Pons (tissue), 1 donor: Measurements from ENCODE around the gene NAV2.

ENCODE experiments used
- DNase-seq: peaks from one replicate; pipeline ENCODE4 v3.0.0-alpha.2; 2016; ENCODE audit warnings: low spot score

Gene NAV2

DNA sequence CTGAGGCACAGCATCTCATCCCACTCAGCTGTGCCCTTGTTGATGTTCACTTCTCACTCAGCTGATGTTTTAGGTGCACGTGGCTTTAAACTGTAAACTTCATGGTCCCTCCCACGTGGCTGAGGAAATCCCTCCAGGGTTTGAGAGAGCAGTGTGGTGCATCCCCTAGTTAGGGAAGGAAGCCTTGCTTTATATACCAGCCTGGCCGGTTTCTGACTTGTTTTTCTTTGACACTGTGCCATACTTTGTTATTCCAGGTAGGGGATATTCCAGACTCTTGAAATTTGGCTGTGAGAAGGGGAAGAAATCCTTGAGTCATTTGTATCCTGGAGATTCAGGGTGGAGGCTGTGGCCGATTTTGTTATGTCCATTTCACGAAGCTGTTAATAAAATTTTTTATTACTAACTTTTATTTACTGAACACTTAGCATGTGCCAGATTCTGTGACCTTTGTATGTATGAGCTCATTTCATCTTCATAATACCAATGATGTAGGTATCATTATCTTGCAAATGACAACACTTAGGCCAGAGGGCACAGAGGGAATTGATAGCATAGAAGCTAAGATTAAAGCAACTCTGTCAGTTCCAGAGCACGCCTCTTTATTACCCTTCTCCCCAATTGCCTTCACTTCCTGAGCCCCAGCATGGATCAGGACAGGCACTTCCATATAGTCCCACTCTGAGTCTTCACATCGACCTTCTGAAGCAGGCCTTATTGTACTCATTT lies 116.6 kb downstream of the NAV2 start:
- DNase-seq = no peak

- peak; percentile 75 for DNase-seq
These were observed 119.6 kb downstream of the NAV2 start for GRCh38 chr11:19832086-19832750.

GRCh38 chr11:19832901-19833300 lies 120.3 kb downstream of the NAV2 start:
- DNase-seq = no peak

DNA sequence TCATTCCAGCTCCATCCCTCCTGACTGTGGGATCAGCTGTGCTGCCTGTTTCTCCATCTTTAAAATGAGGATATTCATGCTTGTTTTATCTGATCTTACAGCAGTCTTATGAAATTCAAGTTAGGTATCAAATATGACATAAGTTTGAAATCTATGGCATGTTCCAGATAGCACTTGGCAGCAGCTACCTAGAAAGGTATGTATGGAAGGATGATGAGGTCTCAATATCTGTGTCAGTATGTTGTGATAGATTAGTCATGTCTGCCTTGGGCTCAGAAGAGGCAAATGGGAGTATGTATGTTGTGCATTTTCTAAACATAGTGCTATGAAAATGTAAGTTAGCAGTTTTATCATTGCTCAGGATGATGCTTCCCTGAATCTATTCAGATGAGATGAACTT lies 122.1 kb downstream of the NAV2 start:
- DNase-seq = no peak

- no peak for DNase-seq
These were observed 124.0 kb downstream of the NAV2 start for GRCh38 chr11:19836666-19837065.

DNA sequence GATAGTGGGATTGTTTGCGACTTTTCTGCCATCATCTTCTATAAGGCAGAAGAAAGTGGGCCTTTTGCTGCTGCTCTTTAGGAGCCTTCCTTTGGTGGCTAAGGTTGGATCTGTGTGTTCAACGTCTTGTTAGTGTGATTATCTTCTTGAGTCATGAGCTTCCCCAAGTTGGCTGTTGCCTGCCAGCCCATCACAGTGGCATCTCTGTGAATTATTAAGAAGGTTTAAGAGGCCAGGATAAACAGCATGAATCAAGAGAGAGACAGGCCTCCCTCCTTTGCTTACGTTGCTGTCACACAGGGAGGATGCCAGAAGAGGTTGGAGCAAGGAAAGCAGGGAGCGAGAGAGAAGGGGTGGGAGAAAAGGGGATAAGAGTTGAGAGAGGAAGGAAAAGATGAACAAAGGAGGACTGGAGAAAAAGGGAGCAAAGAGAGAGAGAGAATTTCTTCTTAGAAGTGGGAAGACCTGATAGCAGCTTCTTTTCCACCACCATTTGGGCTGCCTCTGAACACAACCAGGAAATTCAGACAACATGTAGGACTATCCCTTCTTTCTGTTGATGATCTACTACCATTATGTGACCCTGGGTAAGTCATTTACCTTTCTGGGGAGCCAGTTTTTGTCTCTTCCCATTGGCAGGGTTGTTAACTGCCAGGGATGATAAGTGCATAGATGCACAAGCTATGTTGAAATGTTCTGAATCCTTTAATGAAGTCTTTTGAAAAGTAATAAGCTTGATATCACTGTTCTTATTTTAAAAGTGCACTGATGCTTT lies 126.5 kb downstream of the NAV2 start:
- DNase-seq = no peak

DNA sequence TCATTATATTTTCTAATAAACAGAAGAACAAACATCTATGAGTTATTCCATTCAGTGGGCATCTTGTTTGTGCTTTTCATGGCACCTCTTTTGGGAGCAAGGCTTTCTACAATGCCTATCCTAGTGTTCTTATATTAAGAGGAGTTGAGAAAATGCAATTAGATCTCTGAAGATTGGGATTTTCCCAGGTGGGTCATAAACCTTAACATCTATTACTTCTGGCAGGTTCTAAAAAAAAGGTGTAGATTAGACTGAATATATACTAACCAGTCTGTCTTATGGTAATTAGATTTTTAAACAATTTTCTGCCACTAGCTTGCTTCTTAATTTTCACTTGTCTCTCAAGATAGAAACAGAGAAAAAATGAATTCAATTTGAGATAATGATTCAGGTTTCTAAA lies 128.3 kb downstream of the NAV2 start:
- DNase-seq = no peak

- no peak for DNase-seq
These were observed 129.9 kb downstream of the NAV2 start for GRCh38 chr11:19842505-19842904.

GRCh38 chr11:19843079-19843478 lies 130.4 kb downstream of the NAV2 start:
- no peak for DNase-seq

- DNase-seq = no peak
These were observed 131.4 kb downstream of the NAV2 start for GRCh38 chr11:19844012-19844411.

- peak; percentile 98 for DNase-seq
These were observed 132.2 kb downstream of the NAV2 start for GRCh38 chr11:19844806-19845205.

DNA sequence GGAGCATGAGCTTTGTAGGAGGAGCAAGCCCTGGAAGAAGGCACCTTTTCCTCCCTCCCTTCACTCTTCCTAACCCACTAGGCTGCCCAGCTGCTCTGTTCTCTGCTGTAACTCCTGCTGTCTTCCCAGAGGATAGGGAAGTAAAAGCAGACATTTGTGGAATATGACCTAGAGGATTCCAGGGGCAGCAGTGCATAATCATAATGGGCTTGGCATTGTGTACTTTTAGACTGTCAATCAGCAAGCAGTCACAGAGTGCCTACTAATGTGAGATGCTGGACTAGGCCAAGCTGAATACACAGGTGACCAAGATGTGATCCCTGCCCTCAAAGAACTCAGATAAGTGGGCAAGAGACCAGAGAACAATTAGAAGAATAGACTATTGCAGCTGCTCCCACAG lies 133.0 kb downstream of the NAV2 start:
- no peak for DNase-seq

DNA sequence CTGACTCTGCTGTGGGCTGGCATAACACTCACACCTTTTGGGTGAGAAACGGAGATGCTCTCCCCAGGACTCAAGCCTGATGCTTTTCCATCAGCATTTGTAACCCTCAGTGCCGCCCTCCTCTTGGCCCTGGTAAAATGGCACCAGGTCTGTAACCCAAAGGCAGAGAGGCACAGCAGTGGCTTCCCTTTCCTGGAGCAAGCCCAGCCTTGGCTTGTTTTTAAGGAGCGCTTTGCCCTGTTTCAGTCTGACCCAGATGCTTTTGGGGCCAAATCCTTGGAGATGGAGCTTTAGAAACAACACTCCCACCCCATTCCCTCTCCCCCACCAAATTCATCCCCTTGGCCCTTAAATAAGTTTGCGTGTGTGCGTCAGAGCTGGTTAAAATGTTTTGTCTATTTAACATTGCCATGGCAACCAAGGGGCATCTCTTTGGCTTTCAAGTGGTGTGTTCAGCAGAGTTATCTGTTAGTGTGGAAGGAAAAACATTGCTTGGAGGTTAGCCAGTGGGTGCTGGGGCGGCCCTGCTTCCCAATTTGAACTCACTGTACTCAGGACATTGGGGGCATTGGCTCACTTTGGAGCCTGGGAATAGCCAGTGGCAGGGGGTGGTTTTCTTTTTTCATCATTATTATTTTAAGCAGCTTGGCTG lies 134.1 kb downstream of the NAV2 start:
- no peak for DNase-seq

GRCh38 chr11:19848219-19848618 lies 135.6 kb downstream of the NAV2 start:
- no peak for DNase-seq

DNA sequence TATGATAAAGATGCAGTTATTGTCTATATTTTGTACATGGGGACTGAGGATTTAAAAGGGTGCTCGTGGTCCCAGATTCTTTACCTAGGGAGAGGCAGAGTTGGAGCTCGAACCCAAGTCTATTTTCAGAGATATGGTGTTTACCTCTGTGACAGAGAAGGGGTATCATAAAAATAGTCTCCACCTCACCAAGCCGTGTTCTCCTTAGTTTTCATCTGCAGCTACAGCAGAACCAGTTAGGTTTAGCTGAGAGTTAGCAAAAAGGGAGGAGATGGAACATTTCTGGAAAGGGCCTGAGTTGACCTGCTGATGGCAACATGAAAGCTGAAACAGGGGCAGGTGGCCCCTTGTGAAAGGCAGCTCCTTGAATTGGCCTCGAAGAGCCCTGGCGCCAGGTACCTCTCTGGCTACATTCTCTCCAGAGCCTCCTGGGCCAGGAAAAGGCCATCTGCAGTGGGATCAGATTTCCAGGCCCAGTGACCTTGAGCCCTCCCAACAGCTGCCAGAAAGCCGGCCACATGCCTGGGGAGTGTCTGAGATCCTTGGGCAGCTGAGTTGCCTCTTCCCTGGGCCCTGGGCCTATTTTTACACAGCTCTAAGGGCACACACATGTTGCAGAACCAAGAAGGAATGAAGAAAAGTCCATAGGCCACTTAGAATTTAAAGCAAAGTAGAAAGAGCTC lies 136.6 kb downstream of the NAV2 start:
- DNase-seq = no peak

DNA sequence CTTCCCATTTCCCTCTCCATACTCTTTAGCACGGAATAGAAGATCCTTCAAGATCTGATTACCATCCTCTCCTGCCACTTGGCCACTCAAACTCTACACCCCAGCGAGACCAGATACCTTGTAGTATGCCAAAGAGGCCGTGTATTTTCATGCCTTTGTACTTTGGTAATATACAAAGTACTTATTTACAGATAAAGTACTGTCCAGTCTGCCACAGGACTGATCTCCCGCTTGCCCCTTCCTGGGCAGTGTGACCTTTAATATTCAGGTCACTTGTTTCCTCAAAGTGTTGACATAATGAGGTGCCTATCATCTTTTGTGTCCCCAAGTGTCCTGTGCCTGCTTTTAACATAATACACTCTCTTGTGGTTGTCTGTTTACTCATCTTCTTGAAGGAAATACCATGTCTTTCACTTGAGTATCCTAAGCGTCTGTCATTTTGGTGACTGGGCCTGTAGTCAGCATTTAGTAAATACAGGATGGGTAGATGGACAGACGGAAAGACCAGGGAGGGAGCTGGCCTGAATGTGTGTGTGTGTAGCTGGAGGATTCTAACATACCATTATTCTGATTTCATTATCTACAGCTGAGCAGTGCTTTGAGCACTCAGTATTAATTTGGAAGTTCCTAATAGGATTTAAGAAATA lies 137.4 kb downstream of the NAV2 start:
- DNase-seq = no peak

- DNase-seq = no peak
These were observed 139.7 kb downstream of the NAV2 start for GRCh38 chr11:19852288-19852687.

DNA sequence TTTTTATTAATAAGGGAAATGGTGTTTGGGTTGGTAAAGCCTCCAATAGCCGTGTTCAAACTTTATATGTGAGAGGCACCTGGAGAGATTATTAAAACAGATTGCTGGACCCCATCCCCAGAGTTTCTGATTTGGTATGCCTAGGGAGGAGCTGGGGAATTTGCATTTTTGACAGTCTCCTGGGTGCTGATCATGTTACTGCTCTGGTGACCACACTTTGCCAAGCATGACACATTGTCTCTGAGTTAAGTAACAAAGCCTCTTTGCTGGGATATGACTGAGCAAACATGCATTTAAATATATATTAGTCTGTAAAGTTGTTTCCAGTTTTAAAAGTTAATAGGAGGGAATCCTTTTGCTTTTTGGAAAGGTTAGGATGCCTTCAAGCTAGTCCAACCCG lies 140.4 kb downstream of the NAV2 start:
- no peak for DNase-seq

DNA sequence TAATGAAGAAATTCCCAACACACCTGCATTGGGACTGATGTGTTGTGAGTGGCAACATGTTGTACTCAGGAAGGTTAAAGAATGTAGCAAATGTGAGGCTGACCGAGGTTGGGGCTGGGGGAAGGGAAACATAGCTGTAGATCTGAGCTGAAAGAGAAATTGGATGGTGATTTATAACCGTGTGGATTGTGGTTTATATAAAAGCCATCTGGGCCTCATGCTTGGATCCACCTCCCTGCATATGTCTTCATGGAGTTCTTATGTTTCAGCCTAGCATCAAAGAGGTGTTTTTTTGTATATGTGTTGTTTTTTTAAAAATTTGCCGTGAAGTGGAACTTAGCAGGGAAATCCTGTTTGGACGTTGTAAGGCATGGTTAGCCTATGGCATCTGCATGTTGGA lies 141.3 kb downstream of the NAV2 start:
- no peak for DNase-seq

DNA sequence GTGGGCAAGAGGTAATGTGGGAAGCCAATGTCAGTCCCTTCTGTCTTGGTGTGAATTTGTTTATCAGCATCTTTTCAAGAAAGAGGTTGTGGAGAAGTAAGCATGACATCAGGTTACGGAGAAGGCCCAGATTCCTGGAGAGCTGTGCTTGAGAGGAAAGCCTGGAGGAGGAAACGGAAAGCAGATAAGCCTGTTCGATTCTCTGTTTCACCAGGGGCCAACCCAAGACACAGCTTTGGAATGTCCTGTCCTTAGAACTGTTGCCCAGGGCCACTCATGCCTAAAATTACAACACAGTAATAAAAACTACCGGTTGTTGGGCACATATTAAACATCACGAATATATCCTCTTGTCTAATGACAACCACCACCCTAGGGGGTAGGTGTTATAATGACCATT lies 148.5 kb downstream of the NAV2 start:
- no peak for DNase-seq

DNA sequence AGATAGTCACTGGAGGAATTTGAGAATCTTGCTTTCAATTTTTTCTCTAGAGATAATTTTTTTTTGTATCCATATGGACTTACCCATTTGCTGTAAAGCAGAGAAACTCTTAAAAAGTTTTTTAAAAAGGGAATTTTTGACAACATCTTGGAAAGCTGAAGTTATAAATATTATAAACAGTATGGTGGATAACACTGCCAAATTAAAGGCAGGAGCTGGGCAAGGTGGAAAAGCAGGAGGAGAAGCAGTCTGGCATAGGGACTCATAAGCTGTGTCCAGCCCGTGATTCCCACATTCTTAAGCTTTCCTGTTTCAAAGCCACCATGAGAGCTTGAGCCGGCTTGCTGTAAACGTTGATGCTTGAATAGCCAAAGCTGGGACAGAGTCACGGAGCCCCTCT lies 149.5 kb downstream of the NAV2 start:
- DNase-seq = no peak
